Subcutaneous adipose tissue (tissue), 4 donors: ENCODE results near the gene RALA. TPM values are rescaled to one million over a fixed set of nuclear protein-coding genes. Genes with fewer than 3 reads are reported as not detected.

Experiments used
- CTCF ChIP-seq: fragments of 450-650 bp; IDR thresholded peaks from one replicate; pipeline ENCODE4 v1.5.1; 2016; ENCODE audit warnings: low read depth, mild to moderate bottlenecking, control low read depth, antibody characterized with exemption, moderate library complexity
- total RNA-seq, 4 donors: library from RNA; depleted of rRNA; stranded (reverse); fragments of >200 nt; gene quantifications; one replicate each; pipeline ENCODE4 v1.1.0, GENCODE V29; 2016

RALA gene
- total RNA-seq, 4 donors from 2014 or later, result 22.5 to 32.1 (median 28.7) TPM

GRCh38 chr7:39588416-39588815 is 35.0 kb upstream of the RALA start:
- no peak for TF ChIP-seq CTCF

GRCh38 chr7:39589323-39590111 is 33.9 kb upstream of the RALA start:
- no peak for TF ChIP-seq CTCF

GRCh38 chr7:39592586-39592985 is 30.8 kb upstream of the RALA start:
- TF ChIP-seq CTCF, result no peak

GRCh38 chr7:39594988-39595620 is 28.3 kb upstream of the RALA start:
- no peak for TF ChIP-seq CTCF

GRCh38 chr7:39602351-39602750 is 21.0 kb upstream of the RALA start:
- TF ChIP-seq CTCF, result no peak

- no peak for TF ChIP-seq CTCF
Observed at GRCh38 chr7:39603924-39604323, 19.4 kb upstream of the RALA start.

- TF ChIP-seq CTCF, result no peak
Observed at GRCh38 chr7:39605087-39605486, 18.3 kb upstream of the RALA start.
